GM23338 (cell line): Measurements from ENCODE around the gene NTMT1. TPM values are rescaled to one million over a fixed set of nuclear protein-coding genes. Genes with fewer than 3 reads are reported as not detected.
A peak's percentile ranks its signal among the peaks of the same experiment; 100 is the strongest.

Source experiments
- ATAC-seq: fragments of 200-7000 bp; cut with Tn5 transposase; 3 replicates; pipeline ENCODE4 v1.9.1; 2020
- DNase-seq: peaks from one replicate; pipeline ENCODE4 v3.0.0-alpha.2; 2015; ENCODE audit warnings: low spot score
- H2AFZ ChIP-seq: fragments of 200-600 bp; sonication (generic); 2 replicates; pipeline ENCODE4 v1.8.0; 2016; ENCODE audit warnings: antibody characterized with exemption, mild to moderate bottlenecking, moderate library complexity
- H3F3A ChIP-seq: fragments of 200-600 bp; sonication (generic); replicated peaks from 2 replicates; pipeline ENCODE4 v1.8.0; 2017; ENCODE audit warnings: antibody characterized with exemption, mixed run types, low read depth
- H3K27ac ChIP-seq: fragments of 200-600 bp; sonication (generic); 2 replicates; pipeline ENCODE4 v1.6.1; 2016; ENCODE audit warnings: low read depth
- H3K27me3 ChIP-seq: fragments of 200-600 bp; sonication (generic); 2 replicates; pipeline ENCODE4 v1.8.0; 2016; ENCODE audit warnings: mild to moderate bottlenecking, mixed run types, moderate library complexity; ENCODE audit not compliant: insufficient read depth
- H3K36me3 ChIP-seq: fragments of 200-600 bp; sonication (generic); 2 replicates; pipeline ENCODE4 v1.8.0; 2016; ENCODE audit warnings: mild to moderate bottlenecking; ENCODE audit not compliant: insufficient read depth
- H3K4me1 ChIP-seq: fragments of 200-600 bp; sonication (generic); 2 replicates; pipeline ENCODE4 v1.8.0; 2016; ENCODE audit warnings: mild to moderate bottlenecking, moderate library complexity; ENCODE audit not compliant: insufficient read depth
- H3K4me2 ChIP-seq: fragments of 200-600 bp; sonication (generic); 2 replicates; pipeline ENCODE4 v1.7.1; 2017; ENCODE audit warnings: mixed run types
- H3K4me3 ChIP-seq: fragments of 200-600 bp; sonication (generic); 2 replicates; pipeline ENCODE4 v1.6.1; 2016; ENCODE audit warnings: mixed run types
- H3K79me2 ChIP-seq: fragments of 200-600 bp; sonication (generic); replicated peaks from 2 replicates; pipeline ENCODE4 v1.8.0; 2017; ENCODE audit warnings: mild to moderate bottlenecking; ENCODE audit not compliant: insufficient read depth
- H3K9me2 ChIP-seq: fragments of 200-600 bp; sonication (generic); 2 replicates; pipeline ENCODE4 v1.8.0; 2017; ENCODE audit not compliant: insufficient read depth
- H4K20me1 ChIP-seq: fragments of 200-600 bp; sonication (generic); replicated peaks from 2 replicates; pipeline ENCODE4 v1.8.0; 2017; ENCODE audit warnings: mild to moderate bottlenecking; ENCODE audit not compliant: insufficient read depth
- H3K27ac Mint-ChIP-seq: 2 replicates; pipeline ENCODE4 v1.8.0; 2020; ENCODE audit warnings: inconsistent platforms, mild to moderate bottlenecking, moderate library complexity, mixed read lengths
- H3K27me3 Mint-ChIP-seq: 3 replicates; pipeline ENCODE4 v1.8.0; 2022; ENCODE audit warnings: low read depth, mild to moderate bottlenecking, moderate library complexity, mixed read lengths, inconsistent platforms; ENCODE audit not compliant: insufficient read depth, poor library complexity
- H3K36me3 Mint-ChIP-seq: 3 replicates; pipeline ENCODE4 v1.8.0; 2021; ENCODE audit warnings: low read depth, mild to moderate bottlenecking, inconsistent platforms, moderate library complexity, mixed read lengths
- H3K4me1 Mint-ChIP-seq: 3 replicates; pipeline ENCODE4 v1.8.0; 2020; ENCODE audit warnings: mild to moderate bottlenecking, inconsistent platforms, mixed read lengths
- H3K4me3 Mint-ChIP-seq: 3 replicates; pipeline ENCODE4 v1.8.0; 2021; ENCODE audit warnings: moderate library complexity, mild to moderate bottlenecking, inconsistent platforms, mixed read lengths
- H3K9me3 Mint-ChIP-seq: 3 replicates; pipeline ENCODE4 v1.8.0; 2020; ENCODE audit warnings: moderate library complexity, mild to moderate bottlenecking, inconsistent platforms, mixed read lengths
- polyA plus RNA-seq: library from polyadenylated mRNA; unstranded; fragments of >200 nt; fragmentation: Nextera tagmentation; extraction: Ambion mirVana; gene quantifications from 2 replicates; pipeline ENCODE4 v1.2.1, GENCODE V29; 2016
- total RNA-seq: library from RNA; depleted of rRNA; stranded (reverse); fragments of >200 nt; shearing (Covaris generic); gene quantifications from 2 replicates; pipeline ENCODE4 v1.2.3, GENCODE V29; 2014
- TF ChIP-seq, protein P1 (sequence below), 2 experiments: fragments of 200-600 bp in 1 of 2; sonication (generic) in 1 of 2; conservative IDR thresholded peaks; 2 replicates each; pipeline versions ENCODE4 v1.5.1 to v1.6.1; 2016 to 2017; ENCODE audit warnings: antibody characterized with exemption in 2 of 2, low read depth in 2 of 2, mild to moderate bottlenecking in 2 of 2, moderate library complexity in 1 of 2
- TF ChIP-seq, protein P2 (sequence below): fragments of 250-450 bp; sonication (Bioruptor Pico); IDR thresholded peaks from 2 replicates; pipeline ENCODE4 v1.5.0; 2020; ENCODE audit warnings: mild to moderate bottlenecking, moderate library complexity

The NTMT1 gene
- total and polyA plus RNA-seq, 2 experiments from 2014 or later, result 59.4 to 108 TPM

- no peaks in the 10 kb centered on the region for H3K79me2 ChIP-seq
- no peak overlapping the region for H3K27ac Mint-ChIP-seq
Observed at GRCh38 chr9:129676975-129677374, 51.0 kb downstream of the NTMT1 start.

More at GRCh38 chr9:129676975-129677374, 51.0 kb downstream of the NTMT1 start:
- no peaks in the 10 kb centered on the region; the same call in 1 of the 2 replicates for H3K4me1 ChIP-seq
- H3K4me1 Mint-ChIP-seq, result peaks cover 8% of the 10 kb centered on the region
- no peak overlapping the region for H2AFZ ChIP-seq
- H3K27me3 Mint-ChIP-seq, result peaks cover 10% of the 10 kb centered on the region
- no peaks in the 10 kb centered on the region for H3K27me3 ChIP-seq
- ATAC-seq (peak; percentile 51), DNase-seq (no peak)
- no peak overlapping the region for H3K4me3 ChIP-seq
- no peaks in the 10 kb centered on the region for H4K20me1 ChIP-seq
- H3K36me3 ChIP-seq, result no peaks in the 10 kb centered on the region
- H3K4me2 ChIP-seq, result no peak overlapping the region
- TF ChIP-seq, protein P1, sequence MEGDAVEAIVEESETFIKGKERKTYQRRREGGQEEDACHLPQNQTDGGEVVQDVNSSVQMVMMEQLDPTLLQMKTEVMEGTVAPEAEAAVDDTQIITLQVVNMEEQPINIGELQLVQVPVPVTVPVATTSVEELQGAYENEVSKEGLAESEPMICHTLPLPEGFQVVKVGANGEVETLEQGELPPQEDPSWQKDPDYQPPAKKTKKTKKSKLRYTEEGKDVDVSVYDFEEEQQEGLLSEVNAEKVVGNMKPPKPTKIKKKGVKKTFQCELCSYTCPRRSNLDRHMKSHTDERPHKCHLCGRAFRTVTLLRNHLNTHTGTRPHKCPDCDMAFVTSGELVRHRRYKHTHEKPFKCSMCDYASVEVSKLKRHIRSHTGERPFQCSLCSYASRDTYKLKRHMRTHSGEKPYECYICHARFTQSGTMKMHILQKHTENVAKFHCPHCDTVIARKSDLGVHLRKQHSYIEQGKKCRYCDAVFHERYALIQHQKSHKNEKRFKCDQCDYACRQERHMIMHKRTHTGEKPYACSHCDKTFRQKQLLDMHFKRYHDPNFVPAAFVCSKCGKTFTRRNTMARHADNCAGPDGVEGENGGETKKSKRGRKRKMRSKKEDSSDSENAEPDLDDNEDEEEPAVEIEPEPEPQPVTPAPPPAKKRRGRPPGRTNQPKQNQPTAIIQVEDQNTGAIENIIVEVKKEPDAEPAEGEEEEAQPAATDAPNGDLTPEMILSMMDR (conservative IDR thresholded peaks at IDR 0.05; ENCODE audit: low read depth in 2 of 2), result peak in 1 of 2 experiments; percentile 28; a peak in 2 of 4 replicates
- TF ChIP-seq, protein P2, sequence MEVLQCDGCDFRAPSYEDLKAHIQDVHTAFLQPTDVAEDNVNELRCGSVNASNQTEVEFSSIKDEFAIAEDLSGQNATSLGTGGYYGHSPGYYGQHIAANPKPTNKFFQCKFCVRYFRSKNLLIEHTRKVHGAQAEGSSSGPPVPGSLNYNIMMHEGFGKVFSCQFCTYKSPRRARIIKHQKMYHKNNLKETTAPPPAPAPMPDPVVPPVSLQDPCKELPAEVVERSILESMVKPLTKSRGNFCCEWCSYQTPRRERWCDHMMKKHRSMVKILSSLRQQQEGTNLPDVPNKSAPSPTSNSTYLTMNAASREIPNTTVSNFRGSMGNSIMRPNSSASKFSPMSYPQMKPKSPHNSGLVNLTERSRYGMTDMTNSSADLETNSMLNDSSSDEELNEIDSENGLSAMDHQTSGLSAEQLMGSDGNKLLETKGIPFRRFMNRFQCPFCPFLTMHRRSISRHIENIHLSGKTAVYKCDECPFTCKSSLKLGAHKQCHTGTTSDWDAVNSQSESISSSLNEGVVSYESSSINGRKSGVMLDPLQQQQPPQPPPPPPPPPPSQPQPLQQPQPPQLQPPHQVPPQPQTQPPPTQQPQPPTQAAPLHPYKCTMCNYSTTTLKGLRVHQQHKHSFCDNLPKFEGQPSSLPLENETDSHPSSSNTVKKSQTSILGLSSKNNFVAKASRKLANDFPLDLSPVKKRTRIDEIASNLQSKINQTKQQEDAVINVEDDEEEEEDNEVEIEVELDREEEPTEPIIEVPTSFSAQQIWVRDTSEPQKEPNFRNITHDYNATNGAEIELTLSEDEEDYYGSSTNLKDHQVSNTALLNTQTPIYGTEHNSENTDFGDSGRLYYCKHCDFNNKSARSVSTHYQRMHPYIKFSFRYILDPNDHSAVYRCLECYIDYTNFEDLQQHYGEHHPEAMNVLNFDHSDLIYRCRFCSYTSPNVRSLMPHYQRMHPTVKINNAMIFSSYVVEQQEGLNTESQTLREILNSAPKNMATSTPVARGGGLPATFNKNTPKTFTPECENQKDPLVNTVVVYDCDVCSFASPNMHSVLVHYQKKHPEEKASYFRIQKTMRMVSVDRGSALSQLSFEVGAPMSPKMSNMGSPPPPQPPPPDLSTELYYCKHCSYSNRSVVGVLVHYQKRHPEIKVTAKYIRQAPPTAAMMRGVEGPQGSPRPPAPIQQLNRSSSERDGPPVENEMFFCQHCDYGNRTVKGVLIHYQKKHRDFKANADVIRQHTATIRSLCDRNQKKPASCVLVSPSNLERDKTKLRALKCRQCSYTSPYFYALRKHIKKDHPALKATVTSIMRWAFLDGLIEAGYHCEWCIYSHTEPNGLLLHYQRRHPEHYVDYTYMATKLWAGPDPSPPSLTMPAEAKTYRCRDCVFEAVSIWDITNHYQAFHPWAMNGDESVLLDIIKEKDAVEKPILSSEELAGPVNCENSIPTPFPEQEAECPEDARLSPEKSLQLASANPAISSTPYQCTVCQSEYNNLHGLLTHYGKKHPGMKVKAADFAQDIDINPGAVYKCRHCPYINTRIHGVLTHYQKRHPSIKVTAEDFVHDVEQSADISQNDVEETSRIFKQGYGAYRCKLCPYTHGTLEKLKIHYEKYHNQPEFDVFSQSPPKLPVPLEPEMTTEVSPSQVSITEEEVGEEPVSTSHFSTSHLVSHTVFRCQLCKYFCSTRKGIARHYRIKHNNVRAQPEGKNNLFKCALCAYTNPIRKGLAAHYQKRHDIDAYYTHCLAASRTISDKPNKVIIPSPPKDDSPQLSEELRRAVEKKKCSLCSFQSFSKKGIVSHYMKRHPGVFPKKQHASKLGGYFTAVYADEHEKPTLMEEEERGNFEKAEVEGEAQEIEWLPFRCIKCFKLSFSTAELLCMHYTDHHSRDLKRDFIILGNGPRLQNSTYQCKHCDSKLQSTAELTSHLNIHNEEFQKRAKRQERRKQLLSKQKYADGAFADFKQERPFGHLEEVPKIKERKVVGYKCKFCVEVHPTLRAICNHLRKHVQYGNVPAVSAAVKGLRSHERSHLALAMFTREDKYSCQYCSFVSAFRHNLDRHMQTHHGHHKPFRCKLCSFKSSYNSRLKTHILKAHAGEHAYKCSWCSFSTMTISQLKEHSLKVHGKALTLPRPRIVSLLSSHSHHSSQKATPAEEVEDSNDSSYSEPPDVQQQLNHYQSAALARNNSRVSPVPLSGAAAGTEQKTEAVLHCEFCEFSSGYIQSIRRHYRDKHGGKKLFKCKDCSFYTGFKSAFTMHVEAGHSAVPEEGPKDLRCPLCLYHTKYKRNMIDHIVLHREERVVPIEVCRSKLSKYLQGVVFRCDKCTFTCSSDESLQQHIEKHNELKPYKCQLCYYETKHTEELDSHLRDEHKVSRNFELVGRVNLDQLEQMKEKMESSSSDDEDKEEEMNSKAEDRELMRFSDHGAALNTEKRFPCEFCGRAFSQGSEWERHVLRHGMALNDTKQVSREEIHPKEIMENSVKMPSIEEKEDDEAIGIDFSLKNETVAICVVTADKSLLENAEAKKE (CRISPR knock-in tag), result no peak
- no peaks in the 10 kb centered on the region for H3K36me3 Mint-ChIP-seq
- no peak overlapping the region for H3K4me3 Mint-ChIP-seq
- H3K9me3 Mint-ChIP-seq, result no peaks in the 10 kb centered on the region
- H3F3A ChIP-seq, result no peaks in the 10 kb centered on the region
- no peaks in the 10 kb centered on the region for H3K9me2 ChIP-seq
- H3K27ac ChIP-seq, result no peak overlapping the region
